Endothelial cell of hepatic sinusoid (primary cell): ENCODE data around the gene LINGO1.

Experiments used
- in situ Hi-C: cut with HindIII; loops from 2 replicates; pipeline ENCODE4 v1.10.0; 2017; ENCODE audit warnings: low sequenced_read_pairs

The LINGO1 gene

GRCh38 chr15:77602800-77603199, 29.9 kb downstream of the LINGO1 start:
- in situ Hi-C loops, result loop anchor here (10.0 kb wide), 2 partner anchors 58 to 158 kb away; no protein-coding TSS in a partner anchor

DNA sequence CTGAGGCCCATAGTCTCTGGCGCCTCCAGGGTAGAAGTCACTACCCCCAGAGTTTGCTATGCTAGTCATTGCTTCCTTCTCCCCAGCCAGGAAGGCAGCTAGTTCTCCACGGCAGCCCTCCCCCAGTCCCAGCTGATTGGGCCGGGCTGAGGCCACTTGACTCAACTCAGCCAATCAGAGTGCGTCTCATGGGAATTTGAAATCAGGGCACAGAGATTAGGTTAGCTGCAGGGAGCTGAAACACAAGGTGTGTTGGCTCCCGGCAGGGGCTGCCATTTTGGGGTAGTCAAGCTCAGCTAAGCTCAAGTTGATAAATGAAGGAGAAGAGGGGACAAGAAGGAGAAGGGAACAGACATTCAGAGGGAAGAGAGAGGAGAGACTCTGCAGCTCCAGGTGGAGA, 32.8 kb downstream of the LINGO1 start:
- in situ Hi-C loops, result loop anchor here (10.0 kb wide), 2 partner anchors 55 to 155 kb away; no protein-coding TSS in a partner anchor

- in situ Hi-C loops, result no loop called here
These were observed 33.4 kb downstream of the LINGO1 start for GRCh38 chr15:77599357-77599756.

- in situ Hi-C loops, result no loop called here
These were observed 34.1 kb downstream of the LINGO1 start for GRCh38 chr15:77598644-77599043.

DNA sequence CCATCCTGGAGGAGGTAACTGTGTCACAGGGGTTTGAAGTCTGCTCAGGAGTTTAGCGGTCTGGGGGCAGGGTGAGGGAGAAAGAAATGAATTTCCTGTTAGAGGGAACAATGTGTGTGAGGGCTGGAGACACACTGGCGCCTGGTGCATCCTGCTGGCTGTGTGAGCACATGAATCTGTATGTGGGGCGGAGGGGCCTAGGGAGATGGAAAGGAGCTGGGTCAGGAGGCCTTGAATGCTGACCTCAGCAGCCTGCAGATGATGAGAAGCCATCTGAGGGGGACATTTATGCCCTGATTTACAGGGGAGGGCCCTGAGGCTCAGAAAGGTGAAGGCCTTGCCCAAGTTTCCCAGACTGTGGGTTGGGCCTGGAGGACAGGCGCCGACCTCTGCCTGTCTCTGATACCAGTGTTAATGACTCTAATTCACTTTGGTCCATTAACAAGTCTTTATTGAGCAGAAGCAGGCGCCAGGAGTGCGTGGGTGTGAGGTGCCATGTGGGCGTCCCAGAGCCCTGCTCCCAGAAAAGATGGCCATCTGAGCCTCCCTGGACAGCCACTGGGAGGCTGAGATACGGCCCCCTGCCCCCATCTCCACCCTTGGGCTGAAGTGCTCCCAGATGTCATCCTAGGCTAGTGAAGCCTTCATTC, 34.8 kb downstream of the LINGO1 start:
- in situ Hi-C loops, result no loop called here

- in situ Hi-C loops, result no loop called here
These were observed 35.6 kb downstream of the LINGO1 start for GRCh38 chr15:77596821-77597803.

DNA sequence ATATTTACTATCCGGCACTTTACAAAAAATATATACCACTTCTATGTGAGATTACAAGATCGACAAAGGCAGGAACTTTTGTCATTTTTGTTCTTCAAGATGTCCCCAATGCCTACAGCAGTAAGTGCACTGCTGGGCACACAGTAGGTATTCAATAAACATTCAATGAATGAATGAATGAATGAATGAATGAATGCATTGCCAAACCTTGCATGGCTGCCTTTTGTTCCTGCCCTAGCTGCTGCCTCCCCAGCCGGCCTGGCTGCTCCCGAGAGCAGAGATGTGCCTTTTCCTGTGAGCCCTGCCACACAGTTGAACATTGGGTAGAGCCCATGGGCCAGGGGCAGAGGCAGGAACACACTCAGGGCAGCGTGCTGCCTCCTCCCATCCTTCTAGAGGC, 37.5 kb downstream of the LINGO1 start:
- in situ Hi-C loops, result no loop called here

DNA sequence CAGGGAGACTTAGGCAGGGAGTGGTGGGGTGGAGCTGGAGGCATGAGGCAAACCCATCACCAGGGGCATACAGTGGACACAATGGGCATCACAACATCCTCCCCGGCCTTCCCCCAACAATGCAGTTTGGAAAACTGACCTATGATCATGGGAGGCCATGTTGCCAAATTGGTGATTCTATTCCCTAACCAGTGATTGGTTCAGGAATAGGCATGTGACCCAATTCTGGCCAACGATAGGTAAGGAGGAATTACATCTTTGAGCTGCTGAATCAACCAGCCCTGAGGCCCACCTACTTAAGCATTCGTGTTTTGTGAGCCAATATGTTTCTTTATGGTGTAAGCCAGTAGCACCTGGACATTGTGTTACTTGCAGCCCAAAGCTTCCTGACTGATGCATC, 40.0 kb downstream of the LINGO1 start:
- in situ Hi-C loops, result no loop called here

DNA sequence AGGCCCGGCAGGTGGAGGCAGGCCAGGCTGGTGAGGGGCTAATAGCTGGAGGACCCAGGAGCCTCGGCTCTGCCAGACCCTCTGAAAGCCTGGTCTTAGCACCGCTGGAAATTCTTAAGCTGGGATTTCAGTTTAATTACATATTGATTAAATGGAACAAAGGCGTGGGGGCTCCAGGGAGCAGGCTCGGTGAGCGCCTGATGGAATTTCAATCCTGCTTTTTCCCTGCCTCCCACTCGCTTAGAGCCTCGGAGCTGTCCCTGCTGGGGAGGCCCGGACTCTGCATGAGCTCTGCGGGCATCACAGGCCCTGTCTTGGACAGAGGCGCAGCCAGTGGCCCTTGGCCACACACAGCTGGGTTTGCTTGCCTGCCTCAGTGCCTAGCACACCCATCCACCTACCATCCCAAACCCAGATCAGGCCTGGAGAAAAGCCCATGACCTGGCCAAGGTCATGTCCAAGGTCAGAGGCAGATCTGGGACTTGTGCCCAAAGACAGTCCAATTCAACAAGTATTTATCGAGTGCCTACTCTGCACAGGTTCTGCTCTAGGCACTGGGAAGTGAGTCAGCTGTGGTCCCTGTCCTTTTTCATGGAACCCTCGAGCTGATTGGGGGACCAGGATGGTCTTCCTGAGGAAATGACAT, 40.6 kb downstream of the LINGO1 start:
- in situ Hi-C loops, result no loop called here

DNA sequence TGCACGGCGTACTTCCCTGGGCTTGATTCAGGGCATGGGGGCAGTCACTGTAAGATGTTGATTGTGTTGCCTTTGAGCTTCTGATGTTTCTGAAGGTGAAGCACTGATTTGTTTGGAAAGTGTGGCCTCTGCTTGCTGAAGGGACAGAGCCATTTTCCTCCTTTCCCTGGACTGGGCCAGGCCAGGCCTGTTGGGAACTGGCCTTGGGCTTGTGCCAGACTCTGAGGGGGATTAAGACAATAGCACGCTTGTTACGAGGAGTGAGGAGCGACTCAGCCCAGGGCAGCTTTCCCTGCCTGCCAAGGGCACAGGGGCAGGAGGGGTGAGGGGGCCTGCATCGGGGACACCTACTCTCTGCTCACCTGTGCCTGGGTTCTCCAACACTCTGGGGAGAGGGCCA, 42.9 kb downstream of the LINGO1 start:
- in situ Hi-C loops, result loop anchor here (10.0 kb wide), 1 partner anchor 65 kb away; no protein-coding TSS in a partner anchor

GRCh38 chr15:77588126-77588525, 44.6 kb downstream of the LINGO1 start:
- in situ Hi-C loops, result loop anchor here (10.0 kb wide), 1 partner anchor 63 kb away; no protein-coding TSS in a partner anchor

GRCh38 chr15:77584691-77585090, 48.0 kb downstream of the LINGO1 start:
- in situ Hi-C loops, result loop anchor here (10.0 kb wide), 1 partner anchor 60 kb away; no protein-coding TSS in a partner anchor

DNA sequence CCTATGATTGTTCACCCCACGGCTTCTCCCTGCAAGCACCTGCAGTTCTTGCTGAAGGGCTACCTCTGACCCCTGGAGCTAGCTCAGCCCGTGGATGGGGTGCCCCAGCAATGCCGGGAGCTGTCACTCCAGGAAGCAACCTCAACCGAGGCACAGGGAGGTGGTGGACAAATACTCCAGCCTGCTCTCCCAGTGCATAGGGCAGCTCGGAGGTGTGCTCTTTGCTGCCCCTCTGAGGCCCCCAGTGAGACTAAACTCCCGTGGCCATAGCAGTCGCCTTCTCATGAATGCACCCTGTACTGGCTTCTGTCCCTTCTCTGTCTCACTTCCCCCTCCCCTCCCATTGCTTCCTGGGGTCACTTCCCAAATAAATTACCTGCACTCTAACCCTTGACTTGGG, 48.5 kb downstream of the LINGO1 start:
- in situ Hi-C loops, result loop anchor here (10.0 kb wide), 1 partner anchor 59 kb away; no protein-coding TSS in a partner anchor

DNA sequence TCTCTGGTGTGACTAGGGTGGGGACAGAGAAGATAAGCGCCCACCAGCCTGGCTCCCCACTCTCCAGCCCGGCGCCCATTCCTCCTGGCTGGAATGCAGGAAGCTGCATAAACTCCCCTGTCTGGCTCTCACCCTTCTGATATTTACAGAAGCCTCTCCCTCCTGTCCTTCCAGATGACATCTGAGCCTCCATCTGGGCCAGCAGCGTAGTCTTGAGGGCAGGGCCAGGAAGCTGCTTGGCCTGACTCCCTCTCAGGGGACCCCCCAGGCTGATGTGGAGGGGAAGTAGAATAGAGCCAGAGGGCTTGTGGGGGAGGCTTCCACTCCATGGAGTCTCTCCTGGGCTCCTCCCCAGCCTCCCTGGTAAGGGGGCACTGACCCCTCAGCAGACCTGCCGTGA, 49.9 kb downstream of the LINGO1 start:
- in situ Hi-C loops, result loop anchor here (10.0 kb wide), 1 partner anchor 58 kb away; no protein-coding TSS in a partner anchor

DNA sequence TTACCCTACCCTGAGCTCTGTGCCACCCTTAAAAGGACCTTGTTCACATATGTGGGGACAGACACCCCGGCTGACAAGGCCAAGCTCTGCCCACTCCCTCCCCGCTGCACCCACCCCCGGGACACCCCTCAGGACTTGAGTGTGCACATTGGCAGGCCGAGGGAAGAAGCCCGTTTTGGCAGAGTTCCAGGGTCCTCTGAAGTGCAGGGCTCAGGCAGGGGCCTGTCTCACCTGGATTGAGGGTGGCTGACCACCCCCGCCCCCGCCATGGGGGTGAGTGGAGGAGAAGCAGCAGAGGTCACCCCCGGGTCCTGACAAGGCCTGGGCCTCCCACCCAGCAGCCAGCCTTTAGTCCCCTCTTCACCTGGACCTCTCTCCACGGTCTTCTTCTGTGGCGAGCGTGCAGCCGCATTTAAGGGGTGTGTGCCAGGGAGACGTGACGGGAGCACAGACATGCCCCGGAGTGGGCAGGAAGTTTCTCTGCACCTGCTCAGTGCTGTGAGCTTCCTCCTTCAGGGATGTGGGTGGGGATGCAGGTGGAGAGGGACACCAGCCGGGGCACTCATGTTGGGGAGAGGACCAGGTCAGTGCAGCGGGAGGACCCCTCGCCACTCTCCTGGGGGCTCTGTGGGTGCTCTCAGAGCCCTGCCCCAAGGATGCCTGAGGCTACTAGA, 50.7 kb downstream of the LINGO1 start:
- in situ Hi-C loops, result loop anchor here (10.0 kb wide), 1 partner anchor 57 kb away; no protein-coding TSS in a partner anchor

DNA sequence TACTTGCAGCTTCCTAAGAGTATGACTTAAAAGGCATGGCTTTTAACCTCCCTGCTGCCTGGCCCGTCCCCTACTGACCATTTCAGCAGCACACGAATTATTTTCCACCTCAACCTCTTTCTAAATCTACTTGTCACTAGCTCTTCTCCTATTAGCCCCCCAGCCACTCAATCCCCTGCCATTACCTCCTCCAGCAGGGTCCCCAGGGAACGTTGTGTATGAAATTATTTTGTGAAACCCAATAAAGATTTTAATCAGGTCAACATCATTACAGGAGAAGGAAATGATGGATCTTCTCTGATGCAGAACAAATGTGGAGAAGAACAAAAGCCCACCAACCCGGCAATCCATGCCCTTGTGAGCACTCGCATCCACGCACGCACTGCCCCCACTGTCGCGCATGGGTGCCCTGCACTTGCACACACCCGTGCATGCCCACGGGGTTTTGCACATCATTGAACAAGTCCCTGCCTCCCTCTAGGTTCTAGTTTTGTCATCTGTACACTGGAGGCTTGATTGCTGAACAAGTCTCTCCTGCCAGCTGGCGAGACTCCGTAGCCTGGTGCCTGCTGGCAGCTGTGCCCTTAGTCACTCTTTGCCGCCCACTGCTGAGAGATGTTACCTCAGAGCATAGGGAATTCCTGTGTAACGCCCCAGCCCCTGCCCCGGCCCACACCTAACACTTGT, 51.6 kb downstream of the LINGO1 start:
- in situ Hi-C loops, result loop anchor here (10.0 kb wide), 1 partner anchor 56 kb away; no protein-coding TSS in a partner anchor

DNA sequence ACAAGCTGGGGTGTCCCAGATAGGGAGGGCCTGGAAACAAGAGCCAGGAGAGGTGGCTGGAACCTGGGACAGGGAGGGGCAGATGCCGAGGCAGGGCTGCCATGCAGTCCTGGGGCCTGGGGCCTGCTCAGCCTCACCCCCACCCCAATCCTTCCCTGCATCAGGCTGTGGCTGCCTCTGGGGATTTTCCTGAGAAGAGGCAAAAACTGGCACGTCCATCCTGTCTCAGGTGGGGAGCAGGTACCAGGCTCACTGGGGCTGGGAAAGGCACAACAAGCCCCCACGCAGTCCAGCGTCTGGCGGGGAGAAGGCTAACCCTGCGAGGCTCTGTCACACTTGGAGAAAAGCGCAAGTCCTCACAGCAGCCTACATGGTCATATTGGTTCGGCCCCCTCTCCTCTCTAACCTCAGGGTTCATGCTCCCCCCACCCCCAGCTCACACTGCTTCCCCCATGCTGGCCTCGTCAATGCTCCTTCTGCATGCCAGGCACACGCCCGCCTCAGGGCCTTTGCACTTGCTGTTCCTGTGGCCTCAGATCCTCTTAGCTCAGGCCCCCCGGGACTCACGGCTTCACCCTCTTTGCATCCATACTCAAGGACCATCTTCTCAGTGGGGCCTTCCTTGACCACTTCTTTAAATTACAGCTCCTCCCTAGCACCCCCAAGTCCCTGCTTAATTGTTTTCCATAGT, 53.1 kb downstream of the LINGO1 start:
- in situ Hi-C loops, result loop anchor here (10.0 kb wide), 1 partner anchor 55 kb away; no protein-coding TSS in a partner anchor

- in situ Hi-C loops, result no loop called here
These were observed 53.9 kb downstream of the LINGO1 start for GRCh38 chr15:77578641-77579372.
